Subcutaneous preadipocyte (primary cell): ENCODE data around the gene PRR16. TPM values are rescaled to one million over a fixed set of nuclear protein-coding genes. Genes with fewer than 3 reads are reported as not detected.

Experiments
- small RNA-seq: library from RNA; depleted of rRNA; stranded (forward); fragments of <200 nt; gene quantifications from one replicate; pipeline ENCODE3, GENCODE V24; 2012
- total RNA-seq: library from RNA; depleted of rRNA; stranded (reverse); fragments of >200 nt; gene quantifications from 2 replicates; pipeline ENCODE4 v1.2.3, GENCODE V29; 2012

PRR16 gene
- total RNA-seq: 19.5 and 21.3 TPM in 2 replicates

GRCh38 chr5:120463991-120464626 lies at the start of gene PRR16:
Gene PRR16, plus strand, starts transcription at chr5:120464300.

Small RNA genes within 50 kb of the gene (small RNA-seq; reads per million reads assigned to genes)
- gene PRELID3BP8: not detected
- gene RNU4-69P: not detected
